Fibroblast of the aortic adventitia (primary cell): ENCODE measurements around the gene IQCH. TPM values are rescaled to one million over a fixed set of nuclear protein-coding genes. Genes with fewer than 3 reads are reported as not detected.
A peak's percentile ranks its signal among the peaks of the same experiment; 100 is the strongest.

Source experiments
- DNase-seq: peaks from one replicate; pipeline ENCODE4 v3.0.0-alpha.2; 2010; ENCODE audit warnings: low read depth
- H3K4me3 ChIP-seq: 2 replicates; pipeline ENCODE4 v1.5.1; 2011; ENCODE audit warnings: low read depth, mild to moderate bottlenecking, control low read depth, low read length, moderate library complexity
- total RNA-seq: library from RNA; depleted of rRNA; stranded (reverse); fragments of >200 nt; gene quantifications from 2 replicates; pipeline ENCODE4 v1.2.3, GENCODE V29; 2012; ENCODE audit warnings: low replicate concordance
- TF ChIP-seq, protein P1 (sequence below): IDR thresholded peaks from 2 replicates; pipeline ENCODE4 v1.5.1; 2011; ENCODE audit warnings: mild to moderate bottlenecking, low read length, control low read depth, inconsistent platforms; ENCODE audit not compliant: insufficient read depth

Gene IQCH
- total RNA-seq, 1 donor = 3.6 TPM

DNA sequence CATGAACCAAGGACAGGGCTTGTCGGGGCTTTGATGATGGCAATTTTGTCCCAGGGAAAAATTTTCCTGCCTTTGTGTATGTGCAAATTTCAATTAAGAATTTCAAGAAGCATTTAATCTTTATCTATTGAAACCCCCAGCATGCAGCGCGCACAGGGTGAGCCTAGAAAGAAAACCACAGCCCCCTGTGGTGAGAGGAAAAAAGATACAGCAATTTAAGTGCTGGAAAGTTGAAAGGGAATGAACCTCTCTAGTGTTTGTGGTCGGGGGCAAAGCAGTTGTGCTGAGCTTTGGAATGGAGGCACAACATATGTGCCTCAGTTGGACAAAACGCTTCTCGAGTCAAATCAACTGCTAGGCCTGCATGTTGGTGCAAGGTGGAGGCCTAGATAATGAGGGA is 154.6 kb downstream of the IQCH start:
- TF ChIP-seq, protein P1, sequence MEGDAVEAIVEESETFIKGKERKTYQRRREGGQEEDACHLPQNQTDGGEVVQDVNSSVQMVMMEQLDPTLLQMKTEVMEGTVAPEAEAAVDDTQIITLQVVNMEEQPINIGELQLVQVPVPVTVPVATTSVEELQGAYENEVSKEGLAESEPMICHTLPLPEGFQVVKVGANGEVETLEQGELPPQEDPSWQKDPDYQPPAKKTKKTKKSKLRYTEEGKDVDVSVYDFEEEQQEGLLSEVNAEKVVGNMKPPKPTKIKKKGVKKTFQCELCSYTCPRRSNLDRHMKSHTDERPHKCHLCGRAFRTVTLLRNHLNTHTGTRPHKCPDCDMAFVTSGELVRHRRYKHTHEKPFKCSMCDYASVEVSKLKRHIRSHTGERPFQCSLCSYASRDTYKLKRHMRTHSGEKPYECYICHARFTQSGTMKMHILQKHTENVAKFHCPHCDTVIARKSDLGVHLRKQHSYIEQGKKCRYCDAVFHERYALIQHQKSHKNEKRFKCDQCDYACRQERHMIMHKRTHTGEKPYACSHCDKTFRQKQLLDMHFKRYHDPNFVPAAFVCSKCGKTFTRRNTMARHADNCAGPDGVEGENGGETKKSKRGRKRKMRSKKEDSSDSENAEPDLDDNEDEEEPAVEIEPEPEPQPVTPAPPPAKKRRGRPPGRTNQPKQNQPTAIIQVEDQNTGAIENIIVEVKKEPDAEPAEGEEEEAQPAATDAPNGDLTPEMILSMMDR = no peak
- no peak for DNase-seq
- no peak overlapping the region for H3K4me3 ChIP-seq

DNA sequence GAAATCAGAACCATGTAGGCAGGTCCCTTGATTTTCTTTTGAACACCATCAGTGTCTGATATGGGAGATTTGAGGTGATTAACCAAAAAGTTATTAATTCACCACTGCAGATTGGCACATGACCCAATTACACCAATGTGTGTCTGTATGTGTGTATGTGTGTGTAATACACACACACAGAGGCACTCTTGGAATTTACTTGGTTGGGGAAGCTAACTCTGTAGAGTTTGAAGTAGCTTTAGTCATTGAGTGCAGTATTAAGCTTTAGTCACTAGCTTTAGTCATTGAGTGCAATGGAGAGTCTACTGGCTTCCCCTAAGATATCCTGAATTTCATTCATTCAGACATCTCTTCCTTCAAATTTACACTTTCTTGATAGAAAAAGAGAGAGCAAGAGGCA is 156.9 kb downstream of the IQCH start:
- H3K4me3 ChIP-seq = no peak overlapping the region
- TF ChIP-seq, protein P1 = no peak
- no peak for DNase-seq

DNA sequence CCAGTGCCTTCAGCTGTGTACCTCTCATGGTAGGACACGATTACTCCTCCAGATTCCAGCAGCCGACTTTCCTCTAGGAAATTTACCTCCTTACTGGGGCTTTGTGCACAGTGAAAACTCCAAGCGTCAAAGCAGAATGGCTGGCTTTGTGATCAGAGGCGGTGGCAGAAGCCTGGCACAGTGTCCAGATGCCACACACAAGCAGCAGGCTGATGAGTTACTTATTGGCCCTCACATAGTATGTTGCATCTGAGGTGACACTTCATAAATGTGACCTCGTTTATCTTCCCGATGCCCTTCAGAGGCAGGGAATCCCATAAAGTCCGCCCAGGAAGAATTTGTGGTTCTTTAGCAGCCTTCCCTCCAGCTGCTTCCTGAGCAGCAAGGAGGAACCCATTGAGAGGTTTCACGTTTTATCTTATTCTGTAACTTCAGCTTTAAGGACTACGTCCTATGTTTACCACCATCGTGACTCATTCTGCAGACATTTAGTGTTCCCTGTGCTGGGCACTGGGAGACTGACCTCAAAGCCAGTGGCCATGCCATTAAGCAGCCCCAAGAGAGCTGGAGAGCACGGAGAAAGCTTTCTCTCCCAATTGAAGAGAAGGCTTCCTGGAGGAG is 159.3 kb downstream of the IQCH start:
- peak; percentile 30 for DNase-seq
- TF ChIP-seq, protein P1 = no peak
- H3K4me3 ChIP-seq = no peak overlapping the region

DNA sequence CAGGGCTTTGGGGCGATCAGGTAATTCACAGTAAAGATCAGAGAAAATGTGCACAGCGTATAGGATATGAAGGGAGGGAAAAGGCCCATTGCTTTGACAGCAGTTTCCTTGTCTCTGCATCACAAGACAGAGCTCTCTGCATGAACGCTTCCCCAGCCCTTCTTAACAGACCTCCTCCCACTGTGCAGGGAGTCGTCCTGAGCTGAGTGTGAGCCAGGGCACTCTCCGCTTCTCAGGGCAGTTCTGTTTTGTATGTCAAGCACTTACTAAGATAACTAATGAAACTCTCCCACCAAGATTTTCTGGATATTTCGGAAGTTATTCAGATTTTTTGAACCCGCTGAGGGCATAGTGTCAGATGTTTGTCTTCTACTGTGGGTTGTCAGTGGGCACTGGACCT is 160.6 kb downstream of the IQCH start:
- TF ChIP-seq, protein P1 = no peak
- no peak for DNase-seq
- no peak overlapping the region for H3K4me3 ChIP-seq

DNA sequence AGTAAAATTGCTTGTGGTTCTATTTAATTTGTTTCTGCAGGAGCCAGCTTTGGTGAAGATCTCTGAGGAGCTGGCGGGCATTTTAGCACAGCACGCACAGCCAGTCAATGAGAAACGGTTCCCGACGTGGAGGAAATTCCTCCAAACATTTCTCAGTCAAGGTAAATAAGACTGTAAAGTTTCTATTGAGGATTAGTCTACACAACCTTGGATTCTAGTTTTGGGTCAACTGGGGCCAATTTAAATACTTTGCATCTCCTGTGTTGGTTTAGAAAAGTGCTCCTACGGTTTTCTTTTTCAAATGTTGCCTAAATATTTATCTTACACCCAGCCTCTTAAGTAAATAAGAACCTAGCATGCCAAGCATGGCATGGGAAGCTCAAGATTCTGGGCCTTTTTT is 162.3 kb downstream of the IQCH start:
- DNase-seq = no peak
- no peak overlapping the region for H3K4me3 ChIP-seq
- TF ChIP-seq, protein P1 = no peak

DNA sequence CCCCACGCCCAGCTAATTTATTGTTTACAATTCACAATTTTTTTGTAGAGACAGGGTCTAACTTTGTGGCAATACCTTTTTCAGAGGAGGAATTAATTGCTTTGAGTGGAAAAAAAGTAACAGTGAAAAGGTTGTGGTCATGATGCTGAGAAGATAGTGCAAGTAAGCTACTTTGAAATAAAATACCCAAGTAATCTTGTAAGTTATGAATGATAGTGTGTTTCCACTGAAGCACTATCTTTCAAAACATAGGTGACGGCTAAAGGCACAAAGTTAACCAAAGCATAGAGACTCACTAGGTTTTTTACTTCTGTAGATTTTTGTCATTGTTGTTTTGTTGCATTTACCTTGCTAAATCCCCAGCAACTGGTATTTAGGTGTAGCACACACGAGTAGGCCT is 165.1 kb downstream of the IQCH start:
- DNase-seq = no peak
- TF ChIP-seq, protein P1 = no peak
- no peak overlapping the region for H3K4me3 ChIP-seq

DNA sequence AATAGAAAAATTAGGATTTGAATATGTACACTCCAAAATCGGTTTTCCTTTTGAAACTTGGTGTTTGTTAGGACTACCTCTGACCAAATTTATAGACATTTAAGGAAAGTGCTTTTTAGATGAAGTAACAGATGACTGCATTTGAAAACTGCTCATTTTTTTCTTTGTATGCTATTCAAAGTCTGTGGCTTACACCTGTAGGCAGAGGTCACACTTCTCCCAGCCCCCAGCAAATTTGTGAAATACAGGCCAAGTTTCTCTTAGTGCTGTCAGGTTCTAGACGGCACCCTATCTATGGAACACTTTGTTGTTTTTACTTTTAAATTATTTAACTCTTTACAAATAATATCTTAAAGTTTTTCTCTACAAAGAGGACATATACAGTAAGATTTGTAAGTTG is 165.6 kb downstream of the IQCH start:
- DNase-seq = no peak
- no peak overlapping the region for H3K4me3 ChIP-seq
- TF ChIP-seq, protein P1 = no peak
